MCF 10A (cell line): ENCODE measurements around the gene CAPN9. TPM values are rescaled to one million over a fixed set of nuclear protein-coding genes. Genes with fewer than 3 reads are reported as not detected.

Experiments used
- BruUV-seq: library from RNA; stranded (reverse); fragments of 400-500 nt; replicated peaks from 2 replicates; lab custom pipeline; 2021; lab: Mats Ljungman, UMichigan
- CTCF ChIA-PET: fragments of 300-600 bp; sonication (Branson Sonifier 250); formaldehyde crosslinking; extraction: SDS; loops from one replicate; lab custom pipeline; 2021; ENCODE audit warnings: antibody characterized with exemption, inconsistent platforms; lab: Yijun Ruan, JAX
- POLR2A ChIA-PET: fragments of 300-600, 350-650 bp; sonication (Branson Sonifier 250); formaldehyde crosslinking; extraction: SDS; loops from one replicate; lab custom pipeline; 2020; ENCODE audit warnings: antibody characterized with exemption, inconsistent platforms; lab: Yijun Ruan, JAX
- DNase-seq: peaks from one replicate; pipeline ENCODE4 v3.0.0-alpha.2; 2018; ENCODE audit not compliant: unreplicated experiment
- H3K27ac Mint-ChIP-seq: one replicate; pipeline ENCODE4 v1.8.0; 2022; ENCODE audit warnings: mild to moderate bottlenecking, low read depth, mixed read lengths; ENCODE audit not compliant: unreplicated experiment
- H3K27me3 Mint-ChIP-seq: one replicate; pipeline ENCODE4 v1.8.0; 2022; ENCODE audit warnings: mixed read lengths; ENCODE audit not compliant: insufficient read depth, unreplicated experiment
- H3K36me3 Mint-ChIP-seq: one replicate; pipeline ENCODE4 v1.8.0; 2022; ENCODE audit warnings: mild to moderate bottlenecking, moderate library complexity, mixed read lengths; ENCODE audit not compliant: insufficient read depth, unreplicated experiment
- H3K4me1 Mint-ChIP-seq: one replicate; pipeline ENCODE4 v1.8.0; 2022; ENCODE audit warnings: mixed read lengths; ENCODE audit not compliant: insufficient read depth, unreplicated experiment
- H3K4me3 Mint-ChIP-seq: one replicate; pipeline ENCODE4 v1.8.0; 2022; ENCODE audit warnings: mild to moderate bottlenecking, moderate library complexity, mixed read lengths; ENCODE audit not compliant: unreplicated experiment
- H3K9me3 Mint-ChIP-seq: one replicate; pipeline ENCODE4 v1.8.0; 2022; ENCODE audit warnings: mixed read lengths; ENCODE audit not compliant: unreplicated experiment
- CTCF ChIP-seq: fragments of 200-600 bp; IDR thresholded peaks from one replicate; pipeline ENCODE4 v1.8.0; 2022; ENCODE audit warnings: antibody characterized with exemption, mild to moderate bottlenecking; ENCODE audit not compliant: unreplicated experiment
- intact Hi-C: fragments of 100-400 bp; cut with micrococcal nuclease; formaldehyde crosslinking; loops from 2 replicates; pipeline ENCODE4 v1.14.1; 2022
- total RNA-seq: library from RNA; stranded (reverse); gene quantifications from 2 replicates; pipeline ENCODE4 v1.2.3, GENCODE V29; 2022

CAPN9 gene
- total RNA-seq, 1 experiment from 2014 or later: not detected

- H3K27ac Mint-ChIP-seq: peak overlapping the region; percentile 61
Measured at GRCh38 chr1:230849451-230850224, 102.5 kb downstream of the CAPN9 start.

GRCh38 chr1:230850547-230850946 is 103.4 kb downstream of the CAPN9 start:
- peaks cover 20% of the 10 kb centered on the region for H3K4me1 Mint-ChIP-seq
- POLR2A ChIA-PET: no interaction called here
- BruUV-seq: no TSS peak
- no peaks in the 10 kb centered on the region for H3K27me3 Mint-ChIP-seq
- peaks cover 8% of the 10 kb centered on the region for H3K9me3 Mint-ChIP-seq
- no peak overlapping the region for H3K27ac Mint-ChIP-seq
- DNase-seq: no peak
- CTCF ChIA-PET: interaction anchor here (1.6 kb wide), 1 partner anchor 21 kb away, joined by 5 read pairs; no protein-coding TSS in a partner anchor
- TF ChIP-seq CTCF: no peak
- no peaks in the 10 kb centered on the region for H3K36me3 Mint-ChIP-seq
- H3K4me3 Mint-ChIP-seq: no peak overlapping the region
- intact Hi-C loops: no loop called here

More at GRCh38 chr1:230849451-230850224, 102.5 kb downstream of the CAPN9 start:
- ChIA-PET POLR2A (interaction anchor here (0.6 kb wide), 1 partner anchor 21 kb away, joined by 3 read pairs; no protein-coding TSS in a partner anchor), CTCF (interaction anchor here (0.7 to 1.3 kb wide), 2 partner anchors 9 to 52 kb away, joined by 3 read pairs; no protein-coding TSS in a partner anchor)
- intact Hi-C loops: no loop called here
- DNase-seq: peak; percentile 97
- peaks cover 8% of the 10 kb centered on the region for H3K9me3 Mint-ChIP-seq
- no peaks in the 10 kb centered on the region for H3K27me3 Mint-ChIP-seq
- TF ChIP-seq CTCF: no peak
- H3K36me3 Mint-ChIP-seq: no peaks in the 10 kb centered on the region
- peaks cover 19% of the 10 kb centered on the region for H3K4me1 Mint-ChIP-seq
- peak overlapping the region; percentile 51 for H3K4me3 Mint-ChIP-seq
- BruUV-seq: no TSS peak

GRCh38 chr1:230851291-230851691 is 104.1 kb downstream of the CAPN9 start:
- no peak overlapping the region for H3K27ac Mint-ChIP-seq
- TF ChIP-seq CTCF: no peak
- BruUV-seq: no TSS peak
- H3K9me3 Mint-ChIP-seq: peaks cover 8% of the 10 kb centered on the region
- peaks cover 20% of the 10 kb centered on the region for H3K4me1 Mint-ChIP-seq
- no peak overlapping the region for H3K4me3 Mint-ChIP-seq
- POLR2A ChIA-PET: interaction anchor here (0.7 to 1.4 kb wide), 2 partner anchors 28 to 474 kb away, joined by 3 to 4 read pairs; no protein-coding TSS in a partner anchor
- no peaks in the 10 kb centered on the region for H3K36me3 Mint-ChIP-seq
- CTCF ChIA-PET: interaction anchor here (0.9 to 1.8 kb wide), 3 partner anchors 11 to 65 kb away, joined by 4 to 6 read pairs (median 5); no protein-coding TSS in a partner anchor
- intact Hi-C loops: no loop called here
- DNase-seq: no peak
- no peaks in the 10 kb centered on the region for H3K27me3 Mint-ChIP-seq

Other genes with a start within 250 kb of the CAPN9 start
- gene COG2, start 104.9 kb upstream of the CAPN9 start, total RNA-seq: 39.5 and 46.7 TPM in 2 replicates
- not detected in 2 replicates for gene AGT, start 33.3 kb upstream of the CAPN9 start, total RNA-seq
- 13.7 and 19.2 TPM in 2 replicates for gene C1orf198, start 121.1 kb downstream of the CAPN9 start, total RNA-seq
- gene TTC13, start 231.5 kb downstream of the CAPN9 start, total RNA-seq: 29.9 and 35.2 TPM in 2 replicates
- gene ARV1, start 231.7 kb downstream of the CAPN9 start, total RNA-seq: 41.8 and 51.8 TPM in 2 replicates